Measurements from ENCODE around the gene NUP37. TPM values are rescaled to one million over a fixed set of nuclear protein-coding genes. Genes with fewer than 3 reads are reported as not detected.
"Not testable (repeated sequence)": the region's sequence is repeated elsewhere in the genome, so short reads cannot be mapped to it uniquely, and the experiment has no call there.

The NUP37 gene
- total RNA-seq, 4 donors from 2014 or later, result 11.6 to 26.6 (median 19.2) TPM

DNA sequence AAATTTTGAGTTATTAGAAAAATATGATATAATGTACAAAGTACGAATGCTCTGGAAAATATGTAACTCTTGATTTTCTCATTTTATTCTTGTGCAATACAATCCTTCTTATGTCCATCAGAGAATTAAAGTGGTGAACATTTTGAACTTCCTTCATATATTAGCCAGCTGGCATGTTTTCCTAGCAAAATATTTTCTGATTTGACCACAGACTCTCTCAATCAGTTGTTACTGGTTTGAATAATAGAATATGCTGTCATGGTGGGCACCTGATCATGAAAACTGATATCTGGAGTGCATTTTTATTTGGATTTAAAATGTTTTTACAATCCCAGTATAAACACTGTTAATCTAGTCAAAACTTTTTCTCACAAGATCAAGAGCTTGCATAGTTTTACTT is 24.3 kb upstream of the NUP37 start:
- Histone ChIP-seq H3K27me3 (no peaks in the 10 kb centered on the region), H3K9me3 (no peaks in the 10 kb centered on the region), H3K27ac (no peak overlapping the region), H3K36me3 (no peaks in the 10 kb centered on the region), H3K4me3 (no peak overlapping the region), H3K4me1 (no peaks in the 10 kb centered on the region)
- ATAC-seq, result no peak
- TF ChIP-seq, protein P1, sequence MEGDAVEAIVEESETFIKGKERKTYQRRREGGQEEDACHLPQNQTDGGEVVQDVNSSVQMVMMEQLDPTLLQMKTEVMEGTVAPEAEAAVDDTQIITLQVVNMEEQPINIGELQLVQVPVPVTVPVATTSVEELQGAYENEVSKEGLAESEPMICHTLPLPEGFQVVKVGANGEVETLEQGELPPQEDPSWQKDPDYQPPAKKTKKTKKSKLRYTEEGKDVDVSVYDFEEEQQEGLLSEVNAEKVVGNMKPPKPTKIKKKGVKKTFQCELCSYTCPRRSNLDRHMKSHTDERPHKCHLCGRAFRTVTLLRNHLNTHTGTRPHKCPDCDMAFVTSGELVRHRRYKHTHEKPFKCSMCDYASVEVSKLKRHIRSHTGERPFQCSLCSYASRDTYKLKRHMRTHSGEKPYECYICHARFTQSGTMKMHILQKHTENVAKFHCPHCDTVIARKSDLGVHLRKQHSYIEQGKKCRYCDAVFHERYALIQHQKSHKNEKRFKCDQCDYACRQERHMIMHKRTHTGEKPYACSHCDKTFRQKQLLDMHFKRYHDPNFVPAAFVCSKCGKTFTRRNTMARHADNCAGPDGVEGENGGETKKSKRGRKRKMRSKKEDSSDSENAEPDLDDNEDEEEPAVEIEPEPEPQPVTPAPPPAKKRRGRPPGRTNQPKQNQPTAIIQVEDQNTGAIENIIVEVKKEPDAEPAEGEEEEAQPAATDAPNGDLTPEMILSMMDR (IDR thresholded peaks at IDR 0.05 in 4 of 5, conservative IDR thresholded peaks at IDR 0.05 in 1 of 5), result no peak
- TF ChIP-seq POLR2A (IDR thresholded peaks at IDR 0.05), result no peak
- no peak for DNase-seq
- intact Hi-C loops (cut with DNase I; ENCODE audit: low total_unique reads), result no loop called here
- in situ Hi-C loops (cut with MboI; ENCODE audit: low sequenced_read_pairs in 4 of 4), result no loop called here

DNA sequence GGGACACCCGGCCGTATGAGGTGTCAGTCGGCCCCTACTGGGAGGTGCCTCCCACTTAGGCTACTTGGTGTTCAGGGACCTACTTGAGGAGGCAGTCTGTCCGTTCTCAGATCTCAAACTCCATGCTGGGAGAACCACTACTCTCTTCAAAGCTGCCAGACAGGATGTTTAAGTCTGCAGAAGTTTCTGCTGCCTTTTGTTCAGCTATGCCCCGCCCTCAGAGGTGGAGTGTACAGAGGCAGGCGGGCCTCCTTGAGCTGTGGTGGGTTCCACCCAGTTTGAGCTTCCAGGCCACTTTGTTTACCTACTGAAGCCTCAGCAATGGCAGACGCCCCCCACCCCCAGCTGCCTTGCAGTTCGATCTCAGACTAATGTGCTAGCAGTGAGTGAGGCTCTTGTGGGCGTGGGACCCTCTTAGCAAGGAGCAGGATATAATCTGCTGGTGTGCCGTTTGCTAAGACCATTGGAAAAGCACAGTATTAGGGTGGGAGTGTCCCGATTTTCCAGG is 23.0 kb upstream of the NUP37 start:
- H3K27ac ChIP-seq; intact Hi-C loops (cut with DNase I; ENCODE audit: low total_unique reads); H3K36me3 ChIP-seq; H3K4me1 ChIP-seq; H3K9me3 ChIP-seq; in situ Hi-C loops (cut with MboI; ENCODE audit: low sequenced_read_pairs in 4 of 4); H3K4me3 ChIP-seq; H3K27me3 ChIP-seq; DNase-seq; ATAC-seq: not testable (repeated sequence)

DNA sequence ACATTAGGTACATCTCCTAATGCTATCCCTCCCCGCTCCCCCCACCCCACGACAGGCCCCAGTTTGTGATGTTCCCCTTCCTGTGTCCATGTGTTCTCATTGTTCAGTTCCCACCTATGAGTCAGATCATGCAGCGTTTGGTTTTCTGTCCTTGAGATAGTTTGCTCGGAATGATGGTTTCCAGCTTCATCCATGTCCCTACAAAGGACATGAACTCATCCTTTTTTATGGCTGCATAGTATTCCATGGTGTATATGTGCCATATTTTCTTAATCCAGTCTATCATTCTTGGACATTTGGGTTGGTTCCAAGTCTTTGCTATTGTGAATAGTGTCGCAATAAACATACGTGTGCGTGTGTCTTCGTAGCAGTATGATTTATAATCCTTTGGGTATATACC is 17.7 kb upstream of the NUP37 start:
- H3K9me3 ChIP-seq; ATAC-seq; H3K4me1 ChIP-seq; H3K27ac ChIP-seq; DNase-seq; intact Hi-C loops (cut with DNase I; ENCODE audit: low total_unique reads); H3K4me3 ChIP-seq; in situ Hi-C loops (cut with MboI; ENCODE audit: low sequenced_read_pairs in 4 of 4); H3K36me3 ChIP-seq; H3K27me3 ChIP-seq: not testable (repeated sequence)

DNA sequence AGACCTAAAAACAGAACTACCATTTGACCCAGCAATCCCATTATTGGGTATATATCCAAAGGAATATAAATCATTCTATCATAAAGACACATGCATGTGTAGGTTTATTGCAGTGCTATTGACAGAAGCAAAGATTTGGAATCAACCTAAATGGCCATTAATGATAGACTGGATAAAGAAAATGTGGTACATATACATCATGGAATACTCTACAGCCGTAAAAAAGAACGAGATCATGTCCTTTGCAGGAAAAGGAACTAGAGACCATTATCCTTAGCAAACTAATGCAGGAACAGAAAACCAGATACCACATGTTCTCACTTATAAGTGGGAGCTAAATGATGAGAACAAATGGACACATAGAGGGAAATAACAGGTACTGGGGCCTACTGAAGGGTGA is 11.5 kb upstream of the NUP37 start:
- H3K36me3 ChIP-seq; H3K27ac ChIP-seq; in situ Hi-C loops (cut with MboI; ENCODE audit: low sequenced_read_pairs in 4 of 4); ATAC-seq; H3K4me1 ChIP-seq; H3K4me3 ChIP-seq; intact Hi-C loops (cut with DNase I; ENCODE audit: low total_unique reads); H3K9me3 ChIP-seq; DNase-seq; H3K27me3 ChIP-seq: not testable (repeated sequence)

DNA sequence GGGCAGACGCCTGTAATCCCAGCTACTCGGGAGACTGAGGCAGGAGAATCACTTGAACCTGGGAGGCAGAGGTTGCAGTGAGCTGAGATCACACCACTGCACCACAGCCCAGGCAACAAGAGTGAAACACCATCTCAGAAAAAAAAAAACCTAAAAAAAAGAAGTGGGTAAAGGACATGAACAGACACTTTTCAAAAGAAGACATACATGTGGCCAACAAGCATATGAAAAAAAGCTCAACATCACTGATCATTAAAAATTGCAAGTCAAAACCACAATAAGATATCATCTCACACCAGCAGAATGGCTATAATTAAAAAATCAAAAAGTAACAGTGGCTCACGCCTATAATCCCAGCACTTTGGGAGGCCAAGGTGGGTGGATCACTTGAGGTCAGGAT is 10.8 kb upstream of the NUP37 start:
- intact Hi-C loops (cut with DNase I; ENCODE audit: low total_unique reads); in situ Hi-C loops (cut with MboI; ENCODE audit: low sequenced_read_pairs in 4 of 4); ATAC-seq: not testable (repeated sequence)

DNA sequence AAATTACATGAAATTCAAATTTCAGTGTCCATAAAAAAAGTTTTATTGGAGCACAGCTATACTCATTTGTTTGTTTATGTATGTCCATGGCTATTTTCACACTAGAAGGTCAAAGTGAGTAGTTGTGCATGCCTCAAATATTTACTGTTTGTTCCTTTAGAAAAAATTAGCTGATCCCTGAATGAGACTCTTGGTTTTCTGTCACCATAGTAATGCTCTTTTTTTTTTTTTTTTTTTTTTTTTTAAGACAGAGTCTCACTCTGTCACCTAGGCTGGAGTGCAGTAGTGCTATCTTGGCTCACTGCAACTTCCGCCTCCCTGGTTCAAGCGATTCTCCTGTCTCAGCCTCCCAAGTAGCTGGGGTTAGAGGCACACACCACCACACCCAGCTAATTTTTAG is 1.4 kb upstream of the NUP37 start:
- Histone ChIP-seq H3K36me3 (peaks cover 0 to 21% of the 10 kb centered on the region in 2 donors), H3K4me1 (peaks cover 7 to 16% of the 10 kb centered on the region in 2 donors)
- intact Hi-C loops (cut with DNase I; ENCODE audit: low total_unique reads), result loop anchor here (2.0 to 5.0 kb wide), 2 partner anchors 181 to 361 kb away; partner anchors contain the start of gene IGF1
- in situ Hi-C loops (cut with MboI; ENCODE audit: low sequenced_read_pairs in 4 of 4); H3K9me3 ChIP-seq; DNase-seq; H3K27ac ChIP-seq; H3K27me3 ChIP-seq; ATAC-seq; H3K4me3 ChIP-seq: not testable (repeated sequence)

More for the DNA sequence above, 10.8 kb upstream of the NUP37 start:
- DNase-seq, H3K9me3 ChIP-seq, H3K4me1 ChIP-seq, H3K36me3 ChIP-seq, H3K27me3 ChIP-seq, H3K27ac ChIP-seq, H3K4me3 ChIP-seq: not testable (repeated sequence)

DNA sequence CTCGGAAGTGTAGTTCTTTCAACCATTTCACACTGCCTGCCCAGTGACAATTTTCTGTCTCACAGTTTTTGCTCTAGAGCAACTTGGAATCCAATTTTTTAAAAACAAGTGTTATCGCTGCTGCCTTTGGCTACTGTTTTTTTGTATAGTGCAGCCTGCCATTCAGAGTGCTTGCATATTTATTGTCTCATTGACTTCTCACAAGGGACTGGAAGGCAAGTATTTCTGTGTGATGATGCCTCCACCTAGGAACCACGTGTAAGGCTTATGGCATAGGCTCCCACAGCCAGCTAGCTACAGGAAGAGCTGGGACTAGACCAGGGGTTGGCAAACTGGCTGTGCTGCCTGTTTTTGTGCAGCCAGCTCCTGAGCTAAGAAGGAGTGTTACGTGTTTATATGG is 972 bp upstream of the NUP37 start:
- intact Hi-C loops (cut with DNase I; ENCODE audit: low total_unique reads), result loop anchor here (1.0 to 5.0 kb wide), 3 partner anchors 59 to 361 kb away; partner anchors contain the start of gene IGF1
- Histone ChIP-seq H3K9me3 (no peaks in the 10 kb centered on the region), H3K4me1 (peaks cover 7 to 16% of the 10 kb centered on the region in 2 donors), H3K4me3 (peak overlapping the region in 3 of 4 donors; percentile 88 to 98 (median 91)), H3K27me3 (no peaks in the 10 kb centered on the region), H3K36me3 (peaks cover 0 to 23% of the 10 kb centered on the region in 2 donors), H3K27ac (no peak overlapping the region)
- no peak for ATAC-seq
- TF ChIP-seq POLR2A (IDR thresholded peaks at IDR 0.05), result no peak
- TF ChIP-seq, protein P1 (IDR thresholded peaks at IDR 0.05 in 4 of 5, conservative IDR thresholded peaks at IDR 0.05 in 1 of 5), result no peak
- DNase-seq, result no peak
- in situ Hi-C loops (cut with MboI; ENCODE audit: low sequenced_read_pairs in 4 of 4), result no loop called here

All from gastrocnemius medialis (tissue), 4 donors.